HUES64 (cell line): ENCODE results near the gene ZNF670.

Source experiments
- H3K27ac ChIP-seq: 2 replicates; pipeline ENCODE4 v1.7.0; 2013; ENCODE audit warnings: low read depth, low read length, inconsistent platforms
- H3K27me3 ChIP-seq: 2 replicates; pipeline ENCODE4 v1.6.1; 2013; ENCODE audit warnings: mild to moderate bottlenecking, low read length; ENCODE audit not compliant: insufficient read depth
- H3K36me3 ChIP-seq: 2 replicates; pipeline ENCODE4 v1.6.1; 2013; ENCODE audit warnings: mild to moderate bottlenecking, low read length; ENCODE audit not compliant: insufficient read depth
- H3K4me1 ChIP-seq: 2 replicates; pipeline ENCODE4 v1.6.1; 2013; ENCODE audit warnings: mild to moderate bottlenecking, low read length, moderate library complexity; ENCODE audit not compliant: insufficient read depth
- H3K4me3 ChIP-seq: 2 replicates; pipeline ENCODE4 v1.5.1; 2013; ENCODE audit warnings: mild to moderate bottlenecking, low read length, moderate library complexity
- H3K9ac ChIP-seq: 2 replicates; pipeline ENCODE4 v1.6.1; 2013; ENCODE audit warnings: mild to moderate bottlenecking, low read depth, low read length
- H3K9me3 ChIP-seq: 2 replicates; pipeline ENCODE4 v1.6.1; 2013; ENCODE audit warnings: low read depth, low read length; ENCODE audit not compliant: insufficient read depth
- WGBS: fragments of 150-250, 120-280 bp; methylation state at CpG from one replicate; pipeline ENCODE4 v1.1.7; 2013; ENCODE audit warnings: missing lambda C conversion rate; 5-methylcytosine and 5-hydroxymethylcytosine counted together

Gene ZNF670

DNA sequence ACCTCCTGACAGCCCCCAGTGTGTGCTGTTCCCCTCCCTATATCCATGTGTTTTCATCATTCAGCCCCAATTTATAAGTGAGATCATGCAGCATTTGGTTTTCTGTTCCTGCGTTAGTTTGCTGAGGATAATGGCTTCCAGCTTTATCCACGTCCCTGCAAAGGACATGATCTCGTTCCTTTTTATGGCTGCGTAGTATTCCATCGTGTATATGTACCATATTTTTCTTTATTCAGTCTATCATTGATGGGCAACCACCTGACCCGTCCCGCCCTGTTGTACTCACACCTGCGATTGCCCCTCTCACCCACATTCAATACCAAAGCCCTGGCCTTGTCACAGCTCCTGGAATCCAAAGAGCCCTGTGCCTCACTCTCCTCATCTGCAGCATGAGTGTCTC lies 6.2 kb upstream of the ZNF670 start:
- Histone ChIP-seq H3K9ac (no peak overlapping the region), H3K9me3 (no peaks in the 10 kb centered on the region), H3K27ac (no peak overlapping the region), H3K27me3 (no peaks in the 10 kb centered on the region), H3K36me3 (no peaks in the 10 kb centered on the region), H3K4me3 (no peak overlapping the region), H3K4me1 (no peaks in the 10 kb centered on the region)
- WGBS = 96% methylated on average over 8 of the region's 8 CpGs

DNA sequence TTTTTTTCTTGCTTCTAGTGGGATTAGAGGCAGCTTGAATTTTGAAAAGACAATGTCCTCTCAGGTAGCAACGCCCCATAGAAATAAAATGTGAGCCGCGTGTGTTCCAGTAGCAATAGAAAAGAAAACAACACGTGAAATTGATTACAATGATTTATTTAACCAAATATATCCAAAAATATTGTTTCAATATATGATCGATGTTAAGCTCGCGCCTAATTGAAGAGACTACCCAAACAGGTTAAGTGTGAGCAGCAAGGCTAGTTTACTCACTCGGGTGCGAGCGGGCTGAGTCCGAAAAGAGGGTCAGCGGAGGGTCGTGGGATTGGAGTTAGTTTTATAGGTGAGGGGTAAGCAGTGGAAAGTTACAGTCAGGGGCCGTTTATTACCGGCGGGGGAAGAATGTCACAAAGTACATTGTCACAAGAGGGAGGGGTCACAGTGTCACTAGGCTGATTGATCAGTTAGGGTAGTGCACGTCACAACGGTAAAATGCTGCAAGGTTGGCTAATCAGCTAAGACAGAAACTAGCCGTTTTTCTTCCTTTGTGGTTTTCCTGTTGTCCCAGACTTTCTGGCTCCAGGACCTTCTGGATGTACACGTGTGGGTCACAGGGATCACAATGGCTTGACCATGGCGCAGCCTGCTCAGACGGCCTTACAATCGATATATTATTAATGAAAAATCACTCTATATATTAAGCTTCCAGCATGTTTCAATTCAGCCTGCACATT lies 697 bp upstream of the ZNF670 start:
- peaks cover 14% of the 10 kb centered on the region for H3K36me3 ChIP-seq
- no peak overlapping the region for H3K9ac ChIP-seq
- H3K27ac ChIP-seq = no peak overlapping the region

DNA sequence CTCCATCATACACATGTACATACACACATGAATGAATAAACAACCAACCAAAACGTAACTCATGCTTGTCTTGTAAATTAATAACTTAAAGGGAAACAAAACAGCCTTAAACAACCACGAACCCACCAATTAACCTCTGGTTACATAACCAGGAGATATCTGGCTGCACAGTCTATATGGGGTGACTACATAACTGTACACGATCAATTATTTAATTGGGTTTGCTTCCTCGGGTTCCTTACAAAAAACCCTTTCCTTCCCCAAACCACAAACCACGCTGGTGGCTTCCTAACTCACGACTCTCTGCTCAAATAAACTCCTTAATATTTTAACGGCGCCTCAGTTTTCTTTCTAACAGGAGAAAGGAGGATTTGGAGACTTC lies 744 bp downstream of the ZNF670 start:
- 2% methylated on average over 6 of the region's 8 CpGs for WGBS

More for the DNA sequence above, 697 bp upstream of the ZNF670 start:
- Histone ChIP-seq H3K4me1 (peaks cover 10% of the 10 kb centered on the region; the same call in 1 of the 2 replicates), H3K9me3 (peaks cover 16% of the 10 kb centered on the region), H3K4me3 (peak overlapping the region; percentile 85), H3K27me3 (no peaks in the 10 kb centered on the region)
- WGBS = 73% methylated on average over 23 of the region's 23 CpGs

DNA sequence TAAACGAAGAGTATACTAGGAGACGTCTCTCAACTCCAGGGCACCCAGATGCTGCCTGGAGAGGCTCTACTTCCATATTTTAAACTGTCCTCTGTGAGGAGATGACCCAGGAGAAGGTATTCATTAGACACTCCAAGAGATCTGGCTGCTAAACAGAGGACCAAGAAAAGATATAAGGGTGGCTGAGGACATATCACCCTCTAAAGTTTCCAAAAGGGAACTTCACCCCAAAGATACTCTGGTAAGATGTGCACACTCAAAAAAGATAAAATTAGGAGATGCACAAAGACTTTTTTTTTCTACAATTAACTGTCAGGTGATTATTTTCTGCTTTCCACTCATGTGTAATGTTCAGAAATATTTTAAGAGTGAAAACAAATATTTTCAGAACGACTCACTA lies 1.4 kb downstream of the ZNF670 start:
- Histone ChIP-seq H3K27me3 (no peaks in the 10 kb centered on the region), H3K4me3 (peak overlapping the region; percentile 85), H3K9ac (0 out of 2 replicates have a peak overlapping the region, but pooled peaks have one; percentile 93), H3K9me3 (peaks cover 27% of the 10 kb centered on the region), H3K4me1 (peaks cover 10% of the 10 kb centered on the region; the same call in 1 of the 2 replicates), H3K27ac (no peak overlapping the region), H3K36me3 (peaks cover 26% of the 10 kb centered on the region)
- WGBS = 86% methylated on average over 2 of the region's 3 CpGs

More for the DNA sequence above, 744 bp downstream of the ZNF670 start:
- Histone ChIP-seq H3K27me3 (no peaks in the 10 kb centered on the region), H3K36me3 (peaks cover 26% of the 10 kb centered on the region), H3K4me1 (peaks cover 10% of the 10 kb centered on the region; the same call in 1 of the 2 replicates), H3K4me3 (peak overlapping the region; percentile 85), H3K9me3 (peaks cover 27% of the 10 kb centered on the region), H3K9ac (peak overlapping the region; percentile 93), H3K27ac (peak overlapping the region; percentile 86; the same call in 1 of the 2 replicates)

DNA sequence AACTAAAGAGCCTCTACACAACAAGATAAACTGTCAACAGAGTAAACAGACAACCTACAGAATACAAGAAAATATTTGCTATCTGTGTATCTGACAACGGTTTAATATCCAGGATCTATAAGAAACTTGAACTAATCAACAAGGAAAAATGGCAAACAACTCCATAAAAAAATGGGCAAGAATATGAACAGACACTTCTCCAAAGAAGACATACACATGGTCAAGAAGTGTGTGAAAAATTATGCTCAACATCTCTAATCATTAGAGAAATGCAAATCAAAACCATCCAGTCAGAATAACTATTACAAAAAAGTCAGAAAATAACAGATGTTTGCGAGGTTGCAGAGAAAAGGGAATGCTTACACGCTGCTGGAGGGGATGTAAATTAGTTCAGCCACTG lies 8.0 kb downstream of the ZNF670 start:
- 73% methylated on average over 3 of the region's 3 CpGs for WGBS
- peaks cover 28% of the 10 kb centered on the region for H3K9me3 ChIP-seq
- H3K27ac ChIP-seq = no peak overlapping the region
- no peaks in the 10 kb centered on the region for H3K4me1 ChIP-seq
- no peaks in the 10 kb centered on the region for H3K27me3 ChIP-seq
- H3K4me3 ChIP-seq = no peak overlapping the region
- peaks cover 25% of the 10 kb centered on the region for H3K36me3 ChIP-seq
- no peak overlapping the region for H3K9ac ChIP-seq

DNA sequence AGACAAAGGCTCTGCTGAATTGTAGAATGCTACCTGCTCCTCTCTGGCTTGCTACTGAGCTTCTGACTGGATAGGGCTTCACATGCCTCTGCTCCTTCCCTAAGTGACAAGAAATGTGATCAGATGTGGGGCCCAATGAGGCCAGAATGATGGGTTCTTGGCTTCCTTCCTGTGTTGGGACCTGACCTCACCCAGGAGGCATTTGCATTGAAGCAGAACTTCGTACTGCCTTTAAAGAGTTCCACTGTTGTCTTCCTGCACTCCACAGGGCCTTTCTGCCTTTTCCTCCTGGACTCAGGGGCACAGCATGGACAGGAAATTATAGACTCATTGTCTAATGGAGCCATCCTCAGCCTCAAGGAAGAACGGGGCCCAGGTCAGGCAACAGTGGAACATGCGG lies 14.3 kb downstream of the ZNF670 start:
- Histone ChIP-seq H3K4me3 (no peak overlapping the region), H3K9me3 (peaks cover 13% of the 10 kb centered on the region)

DNA sequence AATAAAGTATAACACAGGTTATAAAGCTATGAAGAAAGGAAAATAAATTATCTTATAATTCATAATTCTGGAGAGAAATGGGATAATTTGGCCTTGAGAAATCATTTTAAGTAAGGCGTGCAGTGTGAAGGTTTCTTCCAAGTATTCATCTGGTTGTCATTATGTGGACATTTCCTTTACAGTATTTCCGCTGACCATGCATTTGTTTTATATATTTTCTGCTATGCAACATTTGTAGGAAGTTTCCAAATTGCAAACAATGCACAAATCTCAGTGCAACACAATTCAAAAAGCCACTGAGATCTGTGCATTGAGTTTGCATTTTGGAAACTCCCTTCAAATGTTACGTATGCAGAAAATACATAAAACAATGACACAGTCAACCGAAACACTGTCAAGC lies 17.8 kb downstream of the ZNF670 start:
- no peaks in the 10 kb centered on the region for H3K4me1 ChIP-seq
- H3K36me3 ChIP-seq = peaks cover 3% of the 10 kb centered on the region; the same call in 1 of the 2 replicates
- H3K9me3 ChIP-seq = peaks cover 40% of the 10 kb centered on the region
- H3K9ac ChIP-seq = no peak overlapping the region
- WGBS = 95% methylated on average over 4 of the region's 4 CpGs
- no peaks in the 10 kb centered on the region for H3K27me3 ChIP-seq
- H3K4me3 ChIP-seq = no peak overlapping the region
- no peak overlapping the region for H3K27ac ChIP-seq

More for the DNA sequence above, 14.3 kb downstream of the ZNF670 start:
- peaks cover 3% of the 10 kb centered on the region; the same call in 1 of the 2 replicates for H3K36me3 ChIP-seq
- WGBS = 87% methylated on average over 3 of the region's 3 CpGs
- H3K27ac ChIP-seq = no peak overlapping the region
- no peaks in the 10 kb centered on the region for H3K27me3 ChIP-seq
- no peaks in the 10 kb centered on the region for H3K4me1 ChIP-seq
- H3K9ac ChIP-seq = no peak overlapping the region

DNA sequence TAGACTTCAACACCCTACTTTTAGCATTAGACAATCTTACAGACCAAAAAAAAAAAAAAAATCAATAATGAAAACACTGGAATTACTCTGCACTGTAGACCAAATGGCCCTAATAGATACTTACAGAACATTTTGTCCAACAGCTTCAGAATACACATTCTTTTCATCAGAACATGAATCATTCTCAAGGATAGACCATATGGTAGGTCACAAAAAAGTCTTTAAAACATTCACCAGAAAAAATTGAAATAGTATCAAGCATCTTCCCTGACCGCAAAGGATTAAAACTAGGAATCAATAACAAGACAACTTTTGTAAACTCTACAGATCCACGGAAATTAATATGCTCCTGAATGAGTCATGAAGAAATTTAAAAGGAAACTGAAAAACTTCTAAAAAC lies 22.5 kb downstream of the ZNF670 start:
- H3K4me3 ChIP-seq = no peak overlapping the region
- H3K36me3 ChIP-seq = peaks cover 27% of the 10 kb centered on the region; the same call in 1 of the 2 replicates
- no peaks in the 10 kb centered on the region for H3K27me3 ChIP-seq
- no peak overlapping the region for H3K27ac ChIP-seq
- WGBS = 92% methylated on average over 2 of the region's 2 CpGs
- H3K9ac ChIP-seq = no peak overlapping the region
- peaks cover 75% of the 10 kb centered on the region for H3K9me3 ChIP-seq
- H3K4me1 ChIP-seq = no peaks in the 10 kb centered on the region

DNA sequence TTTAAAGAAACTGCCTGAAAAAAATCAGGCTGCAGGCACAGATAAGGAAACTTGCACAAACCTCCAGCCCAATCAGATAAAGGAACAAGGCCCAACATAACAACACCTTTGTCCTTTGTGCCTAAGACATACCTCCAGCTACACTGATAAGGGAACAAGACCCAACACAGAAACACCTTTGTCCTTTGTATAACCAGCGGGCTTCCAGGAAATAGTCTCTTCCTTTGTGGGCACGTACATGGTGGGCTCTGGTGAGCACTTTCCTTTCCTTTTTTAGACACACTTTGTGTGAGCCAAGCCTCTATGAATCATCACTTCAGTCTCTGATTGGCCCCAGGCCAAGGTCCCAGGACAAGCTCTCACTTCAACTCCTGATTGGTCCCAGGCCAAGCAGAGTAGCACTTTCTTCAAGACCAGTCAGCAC lies 23.6 kb downstream of the ZNF670 start:
- no peak overlapping the region for H3K4me3 ChIP-seq
- H3K27ac ChIP-seq = no peak overlapping the region
- H3K9ac ChIP-seq = no peak overlapping the region
- WGBS = 72% methylated on average over 2 of the region's 2 CpGs
- H3K9me3 ChIP-seq = peaks cover 81% of the 10 kb centered on the region
- H3K27me3 ChIP-seq = no peaks in the 10 kb centered on the region
- H3K36me3 ChIP-seq = peaks cover 24% of the 10 kb centered on the region; the same call in 1 of the 2 replicates
- H3K4me1 ChIP-seq = no peaks in the 10 kb centered on the region

DNA sequence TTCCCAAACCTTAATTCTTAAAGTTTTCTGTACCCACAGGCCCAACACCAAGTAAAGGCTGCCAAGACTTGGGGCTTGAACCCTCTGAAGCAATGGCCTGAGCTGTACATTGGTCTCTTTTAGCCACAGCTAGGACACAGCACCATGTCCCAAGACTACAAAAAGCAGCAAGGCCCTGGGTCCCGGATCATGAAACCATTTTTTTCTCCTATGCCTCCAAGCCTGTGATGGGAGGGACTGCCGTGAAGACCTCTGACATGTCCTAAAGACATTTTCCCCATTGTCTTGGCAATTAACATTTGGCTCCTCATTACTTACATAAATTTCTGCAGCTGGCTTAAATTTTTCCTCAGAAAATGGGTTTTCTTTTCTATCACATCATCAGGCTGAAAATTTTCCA lies 30.9 kb downstream of the ZNF670 start:
- Histone ChIP-seq H3K4me3 (no peak overlapping the region), H3K36me3 (peaks cover 40% of the 10 kb centered on the region), H3K4me1 (no peaks in the 10 kb centered on the region), H3K27ac (no peak overlapping the region), H3K27me3 (no peaks in the 10 kb centered on the region), H3K9me3 (peaks cover 93% of the 10 kb centered on the region), H3K9ac (no peak overlapping the region)
- 95% methylated on average over 2 of the region's 2 CpGs for WGBS

DNA sequence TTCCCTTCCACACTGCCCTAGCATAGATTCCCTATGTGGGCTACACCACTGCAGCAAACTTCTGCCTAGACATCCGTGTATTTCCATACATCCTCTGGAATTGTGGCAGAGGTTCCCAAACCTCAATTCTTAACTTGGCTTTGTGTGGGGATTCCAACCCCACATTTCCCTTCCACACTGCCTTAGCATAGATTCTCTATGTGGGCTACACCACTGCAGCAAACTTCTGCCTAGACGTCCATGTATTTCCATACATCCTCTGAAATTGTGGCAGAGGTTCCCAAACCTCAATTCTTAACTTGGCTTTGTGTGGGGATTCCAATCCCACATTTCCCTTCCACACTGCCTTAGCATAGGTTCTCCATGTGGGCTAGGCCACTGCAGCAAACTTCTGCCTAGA lies 31.4 kb downstream of the ZNF670 start:
- Histone ChIP-seq H3K9ac (no peak overlapping the region), H3K36me3 (peaks cover 39% of the 10 kb centered on the region), H3K4me3 (no peak overlapping the region), H3K4me1 (no peaks in the 10 kb centered on the region), H3K27me3 (no peaks in the 10 kb centered on the region), H3K27ac (no peak overlapping the region), H3K9me3 (peaks cover 93% of the 10 kb centered on the region)
- WGBS = 90% methylated on average over 2 of the region's 2 CpGs
